GM12878 (cell line): Measurements from ENCODE around the gene IKBIP. TPM values are rescaled to one million over a fixed set of nuclear protein-coding genes. Genes with fewer than 3 reads are reported as not detected.
"Not testable (repeated sequence)": the region's sequence is repeated elsewhere in the genome, so short reads cannot be mapped to it uniquely, and the experiment has no call there.

ENCODE experiments used
- ATAC-seq: fragments of 200-7000 bp; cut with Tn5 transposase; 3 replicates; pipeline ENCODE4 v1.9.1; 2020; ENCODE audit warnings: mild to moderate bottlenecking, moderate library complexity
- BruUV-seq: library from RNA; stranded (reverse); fragments of 400-500 nt; replicated peaks from 2 replicates; lab custom pipeline; 2021; lab: Mats Ljungman, UMichigan
- CTCF ChIA-PET: fragments of 300-600 bp; sonication (Branson Sonifier 250); formaldehyde crosslinking; extraction: SDS; loops from one replicate; lab custom pipeline; 2021; ENCODE audit warnings: inconsistent platforms; lab: Yijun Ruan, JAX
- POLR2A ChIA-PET: fragments of 350-600 bp; formaldehyde crosslinking; extraction: SDS; loops from one replicate; lab custom pipeline; 2021; ENCODE audit warnings: inconsistent platforms; lab: Charles Lee
- RAD21 ChIA-PET: fragments of 300-600 bp; sonication (Branson Sonifier 250); formaldehyde crosslinking; loops from one replicate; lab custom pipeline; 2023; ENCODE audit warnings: antibody characterized with exemption; ENCODE audit not compliant: unreplicated experiment; lab: Charles Lee
- SMC1A ChIA-PET: fragments of 300-600 bp; sonication (Branson Sonifier 250); formaldehyde crosslinking; loops from one replicate; lab custom pipeline; 2023; ENCODE audit not compliant: unreplicated experiment, uncharacterized antibody; lab: Charles Lee
- DNase-seq: peaks from one replicate; pipeline ENCODE4 v3.0.0-alpha.2; 2011; ENCODE audit warnings: low read depth, low spot score
- FAIRE-seq: peaks from 3 replicates; lab custom pipeline; 2011; peaks lifted over from hg19 to GRCh38; lab: Jason Lieb, UNC
- H2AFZ ChIP-seq: 2 replicates; pipeline ENCODE4 v1.6.0; 2011; ENCODE audit warnings: low read depth, low read length, control low read depth; ENCODE audit not compliant: control insufficient read depth
- H3K27ac ChIP-seq: 2 replicates; pipeline ENCODE4 v1.5.1; 2011; ENCODE audit warnings: control low read depth; ENCODE audit not compliant: control insufficient read depth, insufficient read depth
- H3K27me3 ChIP-seq, 2 experiments: replicated peaks in 1 of 2; 2 replicates each; pipeline versions ENCODE4 v1.6.0 to v1.6.1; 2011; ENCODE audit warnings: low read length in 1 of 2; ENCODE audit not compliant: control insufficient read depth in 2 of 2, insufficient read depth in 2 of 2
- H3K36me3 ChIP-seq, 2 experiments: 2 replicates each; pipeline ENCODE4 v1.5.1; 2011; ENCODE audit warnings: low read length in 1 of 2; ENCODE audit not compliant: control insufficient read depth in 2 of 2, insufficient read depth in 2 of 2
- H3K4me1 ChIP-seq: 2 replicates; pipeline ENCODE4 v1.6.1; 2011; ENCODE audit warnings: mild to moderate bottlenecking, low read length, moderate library complexity, mixed read lengths; ENCODE audit not compliant: control insufficient read depth, insufficient read depth
- H3K4me2 ChIP-seq: 2 replicates; pipeline ENCODE4 v1.6.0; 2011; ENCODE audit warnings: control low read depth; ENCODE audit not compliant: control insufficient read depth, insufficient read depth
- H3K4me3 ChIP-seq: fragments of 200-600 bp; sonication (generic); 2 replicates; pipeline ENCODE4 v1.5.1; 2016
- H3K79me2 ChIP-seq: 2 replicates; pipeline ENCODE4 v1.6.0; 2011; ENCODE audit warnings: low read length; ENCODE audit not compliant: control insufficient read depth, insufficient read depth
- H3K9ac ChIP-seq: 2 replicates; pipeline ENCODE4 v1.8.0; 2011; ENCODE audit warnings: low read length, control low read depth, mixed read lengths; ENCODE audit not compliant: control insufficient read depth, insufficient read depth
- H3K9me3 ChIP-seq: replicated peaks from 3 replicates; pipeline ENCODE4 v1.5.1; 2011; ENCODE audit warnings: mild to moderate bottlenecking, low read length; ENCODE audit not compliant: control insufficient read depth, insufficient read depth
- H4K20me1 ChIP-seq: 2 replicates; pipeline ENCODE4 v1.6.0; 2011; ENCODE audit not compliant: control insufficient read depth, insufficient read depth
- KAT2A ChIP-seq: conservative IDR thresholded peaks from 2 replicates; pipeline ENCODE4 v1.6.1; 2011; ENCODE audit warnings: low read depth, low read length; ENCODE audit not compliant: control insufficient read depth
- WGBS: methylation state at CpG from one replicate; pipeline ENCODE4 v1.1.6; 2016; ENCODE audit warnings: low lambda C conversion rate; ENCODE audit not compliant: insufficient replicate concordance, insufficient coverage; ENCODE audit errors: missing lambda C conversion rate; 5-methylcytosine and 5-hydroxymethylcytosine counted together
- in situ Hi-C: fragments of 300-500 bp; cut with MboI; formaldehyde crosslinking; loops from 9 replicates; pipeline ENCODE4 v1.14.3; 2018; ENCODE audit warnings: mixed read lengths
- intact Hi-C: fragments of 100-400 bp; cut with micrococcal nuclease; formaldehyde crosslinking; loops from one replicate; pipeline ENCODE4 v1.14.2; 2022; ENCODE audit not compliant: unreplicated experiment
- polyA plus RNA-seq, 11 experiments: library from polyadenylated mRNA; depleted of rRNA in 4 of 11; unstranded in 6 of 11; stranded (reverse) in 5 of 11; fragments of >200 nt; fragmentation: Nextera tagmentation in 4 of 11; fragmentation: Illumina TruSeq in 1 of 11; extraction: Ambion mirVana in 4 of 11; extraction: Trizol in 1 of 11; gene quantifications; 1 replicate in 1 of 11; 2 replicates in 10 of 11; pipeline versions ENCODE4 v1.2.1 to v1.2.3, GENCODE V29; 2011 to 2016; ENCODE audit warnings: inconsistent platforms in 2 of 11, missing spikeins in 2 of 11, low read depth in 1 of 11
- total RNA-seq, 4 experiments: library from RNA; depleted of rRNA in 3 of 4; stranded (reverse); fragments of >200 nt in 3 of 4; fragmentation: Illumina TruSeq in 1 of 4; extraction: Trizol in 1 of 4; gene quantifications; 2 replicates each; pipeline versions ENCODE4 v1.2.1 to v1.2.3, GENCODE V29; 2013 to 2021
- TF ChIP-seq, protein P1 (sequence below): fragments of 450-650 bp; IDR thresholded peaks from 2 replicates; pipeline ENCODE4 v1.6.1; 2016; ENCODE audit warnings: mild to moderate bottlenecking

The IKBIP gene
- total and polyA plus RNA-seq, 10 of the 15 experiments (the other 5 are each of a cell fraction or from before 2014, with no cell fraction given): 5.4 to 34.5 (median 18.4) TPM

DNA sequence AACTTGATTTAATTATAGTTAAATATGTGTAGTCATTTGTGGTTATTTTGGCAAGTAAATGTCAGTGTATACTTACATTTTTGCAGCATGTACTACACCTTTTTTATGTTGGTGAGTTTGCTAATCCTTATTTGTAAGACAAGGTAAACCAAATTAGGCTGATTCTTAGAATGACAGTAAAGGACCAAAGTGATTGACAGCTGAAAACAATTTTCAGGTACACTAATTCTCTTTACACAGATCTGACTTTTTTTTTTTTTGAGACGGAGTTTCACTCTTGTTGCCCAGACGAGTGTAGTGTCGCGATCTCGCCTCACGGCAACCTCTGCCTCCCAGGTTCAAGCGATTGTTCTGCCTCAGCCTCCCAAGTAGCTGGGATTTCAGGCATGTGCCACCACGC, 42.7 kb downstream of the IKBIP start:
- H3K36me3 ChIP-seq: peaks cover 9 to 39% of the 10 kb centered on the region in 2 experiments
- no peak overlapping the region for H3K27ac ChIP-seq
- 98% methylated on average over 8 of the region's 8 CpGs for WGBS
- no peak overlapping the region for H3K4me3 ChIP-seq
- DNase-seq: no peak
- no TSS peak for BruUV-seq
- intact Hi-C loops: no loop called here
- H3K27me3 ChIP-seq: no peaks in the 10 kb centered on the region
- H4K20me1 ChIP-seq: no peaks in the 10 kb centered on the region
- H3K4me1 ChIP-seq: no peaks in the 10 kb centered on the region
- no peak overlapping the region for H3K9ac ChIP-seq
- H3K9me3 ChIP-seq: no peaks in the 10 kb centered on the region
- peaks cover 20% of the 10 kb centered on the region for H3K79me2 ChIP-seq
- in situ Hi-C loops: no loop called here
- ChIA-PET POLR2A (interaction anchor here (3.6 kb wide), 1 partner anchor 8 kb away, joined by 17 read pairs; the partner anchor contains the start of gene SLC25A3), CTCF (interaction anchor here (0.6 to 2.2 kb wide), 6 partner anchors 9 to 468 kb away, joined by 3 to 6 read pairs (median 4); no protein-coding TSS in a partner anchor), RAD21 (interaction anchor here (0.6 kb wide), 1 partner anchor 51 kb away, joined by 3 read pairs; no protein-coding TSS in a partner anchor), SMC1A (interaction anchor here (0.6 to 2.2 kb wide), 6 partner anchors 11 to 978 kb away, joined by 3 to 10 read pairs (median 3); no protein-coding TSS in a partner anchor)
- H2AFZ ChIP-seq: no peak overlapping the region
- H3K4me2 ChIP-seq: no peak overlapping the region
- ATAC-seq: no peak; the same call in 2 of the 3 replicates
- no peak for FAIRE-seq
- TF ChIP-seq KAT2A: no peak
- TF ChIP-seq, protein P1, sequence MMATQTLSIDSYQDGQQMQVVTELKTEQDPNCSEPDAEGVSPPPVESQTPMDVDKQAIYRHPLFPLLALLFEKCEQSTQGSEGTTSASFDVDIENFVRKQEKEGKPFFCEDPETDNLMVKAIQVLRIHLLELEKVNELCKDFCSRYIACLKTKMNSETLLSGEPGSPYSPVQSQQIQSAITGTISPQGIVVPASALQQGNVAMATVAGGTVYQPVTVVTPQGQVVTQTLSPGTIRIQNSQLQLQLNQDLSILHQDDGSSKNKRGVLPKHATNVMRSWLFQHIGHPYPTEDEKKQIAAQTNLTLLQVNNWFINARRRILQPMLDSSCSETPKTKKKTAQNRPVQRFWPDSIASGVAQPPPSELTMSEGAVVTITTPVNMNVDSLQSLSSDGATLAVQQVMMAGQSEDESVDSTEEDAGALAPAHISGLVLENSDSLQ: peak; percentile 72

GRCh38 chr12:98597313-98597712, 47.3 kb downstream of the IKBIP start:
- Histone ChIP-seq H3K79me2 (peaks cover 55% of the 10 kb centered on the region), H3K36me3 (peaks cover 9 to 29% of the 10 kb centered on the region in 2 experiments)
- H3K9me3 ChIP-seq, H3K27ac ChIP-seq, H3K9ac ChIP-seq, H3K27me3 ChIP-seq, H3K4me2 ChIP-seq, H3K4me1 ChIP-seq, ATAC-seq, DNase-seq, in situ Hi-C loops, H2AFZ ChIP-seq, H3K4me3 ChIP-seq, BruUV-seq, intact Hi-C loops, FAIRE-seq, H4K20me1 ChIP-seq: not testable (repeated sequence)
- CTCF ChIA-PET: interaction anchor here (0.6 to 5.3 kb wide), 11 partner anchors 8 to 128 kb away, joined by 3 to 48 read pairs (median 5); no protein-coding TSS in a partner anchor
- SMC1A ChIA-PET: interaction anchor here (0.7 to 7.0 kb wide), 10 partner anchors 10 to 107 kb away, joined by 3 to 54 read pairs (median 7); partner anchors contain the start of gene IKBIP
- RAD21 ChIA-PET: interaction anchor here (1.5 to 5.1 kb wide), 2 partner anchors 49 to 54 kb away, joined by 4 to 27 read pairs; no protein-coding TSS in a partner anchor
- POLR2A ChIA-PET: interaction anchor here (0.7 to 3.1 kb wide), 5 partner anchors 9 to 80 kb away, joined by 3 to 15 read pairs (median 3); partner anchors contain the start of genes APAF1 and IKBIP
- 89% methylated on average over 5 of the region's 5 CpGs for WGBS
